Measurements from ENCODE around the gene ZSWIM6.
A peak's percentile ranks its signal among the peaks of the same experiment; 100 is the strongest.

The ZSWIM6 gene

DNA sequence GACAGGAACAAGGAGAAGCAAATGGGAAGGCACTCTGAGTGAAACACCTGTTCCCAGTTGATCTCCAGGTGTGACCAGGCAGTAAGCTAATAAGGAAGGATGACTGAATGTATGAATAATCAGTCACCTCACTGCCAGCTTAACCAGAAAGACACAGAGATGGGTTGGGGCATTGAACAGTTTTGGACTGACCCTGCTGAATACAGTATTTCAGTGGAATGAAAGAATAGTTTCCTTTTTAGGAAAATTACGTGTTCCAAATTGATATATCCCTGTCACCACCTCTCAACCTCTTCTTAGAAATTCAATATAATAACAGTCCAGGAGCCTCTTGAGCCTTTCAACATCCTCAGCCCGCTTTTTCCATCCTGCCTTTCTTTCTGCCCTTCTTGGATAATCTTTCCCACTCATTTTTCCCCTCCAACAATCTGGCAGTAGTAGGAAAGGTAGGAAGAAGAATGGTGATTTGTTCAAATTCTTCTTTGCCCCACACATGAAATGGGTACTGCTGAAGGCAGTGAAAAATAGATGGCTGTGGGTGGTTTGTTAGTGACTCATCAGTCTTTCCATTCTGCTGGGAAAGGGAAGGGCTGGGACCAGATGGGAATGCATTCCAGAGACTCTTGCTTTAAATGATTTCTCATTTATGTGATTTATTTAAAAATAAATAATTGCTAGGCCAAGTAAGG, 117.9 kb downstream of the ZSWIM6 start:
- peak; percentile 95 for DNase-seq

DNA sequence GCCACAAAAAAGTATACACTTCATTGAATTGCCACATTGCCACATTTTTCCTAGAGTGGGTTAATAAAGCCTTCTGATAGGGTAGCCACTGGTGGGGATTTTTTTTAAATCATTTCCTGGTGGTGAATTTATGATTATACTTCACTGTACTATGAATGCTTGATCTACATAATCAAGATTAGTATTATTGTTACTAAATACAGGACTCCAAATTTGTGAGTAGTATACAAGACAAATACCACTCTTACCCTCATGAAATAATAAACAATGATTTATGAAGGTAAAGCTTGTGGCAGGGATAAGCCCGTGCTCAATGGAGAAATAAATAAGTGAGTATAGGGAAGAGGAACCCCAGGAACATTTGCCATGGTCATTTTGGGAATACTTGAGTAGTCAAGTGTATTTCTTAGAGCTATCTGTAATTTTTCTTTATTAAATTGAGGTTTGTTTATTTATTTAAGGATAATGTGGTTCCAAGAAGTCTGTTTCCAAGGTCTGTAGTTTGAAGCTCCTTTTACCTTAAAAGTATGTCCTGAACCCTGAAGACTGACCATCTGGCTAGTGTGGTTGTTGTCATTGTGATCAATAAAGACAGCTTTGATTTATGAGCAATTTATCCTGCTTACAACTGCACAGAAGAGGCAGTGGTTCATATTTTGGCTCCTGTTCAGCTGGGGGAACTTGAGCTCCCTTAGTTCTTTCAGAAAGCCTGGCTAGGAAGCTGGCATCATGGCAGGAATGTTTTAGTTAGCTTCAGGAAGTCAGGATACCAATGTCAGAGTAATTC, 118.6 kb downstream of the ZSWIM6 start:
- peak; percentile 74 for DNase-seq

DNA sequence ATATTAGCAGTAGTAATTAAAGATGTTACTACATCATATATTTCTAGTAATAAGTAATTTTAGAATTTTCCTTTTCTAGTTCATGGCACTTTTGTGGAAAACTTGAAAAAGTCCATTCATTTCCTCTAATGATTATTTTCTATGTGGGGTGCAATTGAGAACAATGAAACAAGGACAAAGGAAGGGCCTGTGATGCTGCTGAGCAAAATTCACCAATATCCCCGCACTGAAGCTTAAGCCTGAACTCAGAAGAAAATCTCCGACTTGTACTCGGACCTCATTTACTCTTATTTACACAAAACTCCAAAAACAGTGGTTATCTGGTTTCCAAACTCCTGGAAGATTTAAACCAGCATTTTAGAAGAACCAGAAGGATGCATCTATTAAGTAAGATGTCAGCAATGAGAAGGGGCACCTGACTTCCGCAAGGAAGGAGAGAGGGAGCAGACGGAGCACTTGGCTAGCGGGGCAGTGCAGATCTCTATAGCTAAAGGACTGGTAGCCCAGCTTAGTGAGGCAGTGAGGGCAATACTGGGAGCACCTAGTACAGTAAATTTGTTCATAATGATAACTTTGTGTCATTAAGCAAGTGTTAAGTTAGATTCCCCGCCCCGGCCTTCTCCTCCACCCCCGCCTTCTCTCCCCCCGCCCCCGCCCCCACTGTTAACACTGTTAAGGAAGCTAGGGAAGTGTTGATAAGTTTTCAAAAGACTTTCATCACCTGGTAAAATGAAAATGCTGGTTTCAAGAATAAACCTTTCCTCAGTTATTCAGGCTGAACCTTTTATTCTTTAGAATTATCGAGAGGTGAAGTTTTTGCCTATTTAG, 123.3 kb downstream of the ZSWIM6 start:
- no peak for DNase-seq

DNA sequence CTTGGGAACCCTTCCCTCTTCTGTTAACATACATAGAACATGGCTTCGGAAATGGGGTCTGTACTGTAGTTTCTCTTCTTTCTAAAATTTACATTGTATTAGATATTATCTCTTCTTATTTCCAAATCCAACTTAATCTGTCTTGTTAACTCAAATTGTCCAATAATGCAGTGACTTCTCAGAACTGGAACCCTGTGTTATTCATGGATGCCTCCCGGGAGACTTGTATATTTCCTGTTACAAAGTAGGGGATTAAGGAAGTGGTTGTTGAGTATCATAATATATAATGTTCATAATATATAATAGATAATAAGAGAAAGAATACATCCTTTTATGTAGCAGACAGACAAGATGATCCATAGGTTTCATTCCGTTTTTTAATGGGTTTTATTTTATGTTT, 128.4 kb downstream of the ZSWIM6 start:
- no peak for DNase-seq

DNA sequence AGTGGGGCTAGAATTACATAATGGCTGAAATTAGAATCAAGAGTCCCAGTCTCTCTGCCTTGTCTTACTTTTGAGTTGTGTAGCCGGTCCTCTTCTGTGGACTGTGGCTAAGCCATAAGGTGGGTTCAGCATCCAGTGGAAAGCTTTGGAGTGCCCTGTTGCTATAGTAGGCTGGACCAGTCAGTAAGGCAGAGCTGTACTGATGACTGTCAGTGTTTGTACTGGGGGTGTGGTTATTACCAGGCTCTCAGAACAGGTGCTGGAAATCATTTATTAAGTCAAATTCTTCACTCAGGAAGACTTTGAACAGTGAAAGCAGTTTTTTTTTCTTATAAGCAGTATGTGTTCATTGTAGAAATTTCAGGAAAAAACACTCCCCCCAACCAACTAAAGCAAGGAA, 129.4 kb downstream of the ZSWIM6 start:
- DNase-seq, result no peak

DNA sequence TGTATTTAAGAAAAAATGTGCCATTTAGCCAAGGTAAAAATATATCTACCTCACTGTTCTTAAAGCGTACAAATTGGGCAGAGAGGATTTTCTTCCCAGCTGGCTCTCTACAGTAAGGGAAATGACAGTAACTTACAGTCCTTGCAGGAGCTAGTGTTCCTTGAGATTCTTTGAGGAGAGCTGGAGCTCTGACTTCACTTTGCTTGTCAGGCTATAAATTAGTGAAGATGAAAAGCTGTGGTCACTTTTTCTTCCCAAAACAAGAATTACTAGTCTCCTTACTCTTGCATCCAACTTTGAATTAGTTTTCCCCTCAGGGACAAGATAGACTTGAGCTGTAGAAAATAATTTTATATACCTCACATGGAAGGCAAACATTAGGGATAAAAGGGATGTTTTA, 129.9 kb downstream of the ZSWIM6 start:
- DNase-seq, result peak; percentile 40

DNA sequence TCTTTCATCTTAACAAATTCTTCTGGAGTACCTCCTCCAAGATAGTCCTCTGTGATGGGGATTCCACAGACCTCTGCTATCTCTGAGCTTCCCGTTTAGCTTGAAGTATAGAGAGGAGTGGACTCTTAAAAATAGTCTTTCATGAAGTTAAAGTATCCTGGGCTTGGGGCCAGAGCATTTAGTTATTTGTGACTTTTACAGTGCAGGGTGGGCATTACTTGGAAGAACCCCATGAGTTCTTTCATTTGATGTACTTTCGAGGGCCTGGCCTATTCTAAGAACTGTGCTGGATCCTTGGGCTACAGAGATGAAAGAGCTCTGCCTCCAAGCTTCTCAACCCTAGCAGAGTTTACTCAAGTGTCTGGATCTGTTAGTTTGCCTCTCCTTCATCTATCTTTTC, 131.5 kb downstream of the ZSWIM6 start:
- peak; percentile 20 for DNase-seq

DNA sequence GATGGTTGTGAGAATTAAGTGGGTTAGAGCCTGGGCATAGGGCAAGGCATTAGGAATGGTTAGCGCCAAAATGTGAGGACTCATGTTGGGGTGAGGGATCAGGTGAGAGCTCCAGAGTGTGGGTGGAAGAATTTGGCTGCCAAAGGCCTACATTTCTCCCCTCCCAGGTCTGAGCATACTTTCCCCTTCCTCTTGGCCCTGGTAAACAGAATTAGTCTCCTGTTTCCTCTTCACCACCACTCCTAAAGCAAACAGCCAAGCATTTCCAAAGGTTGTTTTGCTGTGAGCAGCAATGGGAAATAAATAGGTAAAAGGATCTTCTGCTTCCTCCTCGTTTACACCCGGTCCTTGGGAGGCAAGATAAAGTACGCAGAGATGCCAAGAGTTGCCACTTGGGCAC, 132.5 kb downstream of the ZSWIM6 start:
- no peak for DNase-seq

DNA sequence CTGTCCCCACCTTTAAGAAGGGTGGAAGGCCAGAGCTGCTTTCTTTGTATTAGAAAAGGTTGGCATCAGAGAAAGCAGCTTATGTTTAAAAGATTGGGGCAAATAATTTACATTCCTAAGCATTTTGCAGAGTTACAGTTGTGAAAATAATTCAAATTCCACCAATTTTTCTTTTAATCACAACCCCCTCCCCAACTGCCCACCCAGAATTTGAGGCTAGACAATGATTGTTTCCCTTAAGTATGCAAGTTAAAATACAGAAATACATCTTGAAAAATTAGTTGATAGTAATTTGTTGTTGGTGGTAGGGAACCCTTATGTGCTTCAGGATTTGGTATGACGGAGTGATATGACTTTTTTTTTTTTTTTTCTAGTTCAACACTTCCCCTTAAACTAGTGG, 133.0 kb downstream of the ZSWIM6 start:
- DNase-seq, result peak; percentile 37

DNA sequence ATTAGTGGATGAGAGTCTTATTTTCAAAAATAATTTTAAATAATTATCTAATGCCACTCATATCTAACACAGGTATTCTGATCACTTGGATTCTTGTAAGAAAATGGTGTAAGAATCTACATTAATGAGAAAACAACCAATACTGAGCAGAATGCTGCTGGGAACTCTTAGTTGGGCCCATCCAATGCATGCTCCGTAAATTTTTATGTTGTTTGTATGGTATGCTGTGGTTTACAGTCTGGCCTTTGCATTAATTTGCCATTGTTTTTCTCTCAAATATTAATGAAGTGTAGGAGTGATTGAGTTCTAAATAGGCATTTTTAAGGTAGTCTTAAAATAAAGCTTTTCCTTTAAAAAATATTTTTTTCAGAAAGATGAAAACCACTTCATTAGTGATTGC, 133.4 kb downstream of the ZSWIM6 start:
- DNase-seq, result no peak

DNA sequence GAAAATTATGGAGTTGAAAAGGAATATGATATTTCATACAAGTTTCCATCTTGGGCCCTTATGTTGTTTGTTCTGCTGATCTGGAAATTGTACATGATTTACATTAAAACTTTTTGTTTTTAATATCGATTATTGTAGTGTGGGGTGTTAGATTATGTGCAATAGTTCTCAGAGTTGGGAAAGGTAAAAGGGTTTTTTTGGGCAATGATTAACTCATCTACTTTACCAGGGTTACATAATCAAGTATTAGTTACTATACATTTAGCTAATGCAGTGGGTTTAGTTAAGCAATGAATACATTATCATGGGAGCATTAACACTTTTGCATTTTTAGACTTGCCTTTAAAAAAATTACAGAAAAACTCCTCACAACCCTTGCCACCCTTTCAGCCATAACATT, 134.0 kb downstream of the ZSWIM6 start:
- no peak for DNase-seq

DNA sequence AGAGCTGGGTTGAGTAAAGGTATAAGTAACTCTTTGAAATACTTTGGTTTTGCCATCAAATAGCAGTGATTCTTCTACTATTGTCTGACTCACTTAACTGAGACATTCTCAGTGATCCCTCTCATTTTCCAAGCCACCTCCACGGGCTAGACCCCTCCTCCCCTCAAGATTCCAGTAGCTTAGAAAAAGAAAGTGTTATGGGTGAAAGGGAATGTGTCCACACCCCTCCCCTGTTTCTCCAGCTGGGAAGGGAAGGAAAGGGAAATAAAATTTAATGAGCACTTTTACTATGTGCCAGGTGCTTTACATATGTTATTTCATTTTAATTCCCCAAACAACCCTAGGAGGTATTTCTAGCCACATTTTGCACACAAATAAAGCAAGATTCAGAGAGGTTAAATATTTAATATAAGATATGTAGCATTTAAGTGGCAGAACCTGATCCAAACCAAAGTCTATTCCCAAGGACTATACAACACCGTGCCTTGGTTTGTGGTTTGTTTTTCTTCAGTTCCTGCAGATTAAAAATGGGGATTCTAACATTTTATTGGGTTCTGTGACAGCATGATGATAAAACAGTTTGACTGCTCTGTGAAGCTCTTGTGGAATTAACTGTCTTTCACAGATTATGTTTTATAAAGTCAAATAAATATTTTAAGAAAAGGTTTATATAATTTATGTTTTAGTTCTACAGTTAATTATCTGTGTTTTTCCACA, 135.9 kb downstream of the ZSWIM6 start:
- DNase-seq, result peak; percentile 85

DNA sequence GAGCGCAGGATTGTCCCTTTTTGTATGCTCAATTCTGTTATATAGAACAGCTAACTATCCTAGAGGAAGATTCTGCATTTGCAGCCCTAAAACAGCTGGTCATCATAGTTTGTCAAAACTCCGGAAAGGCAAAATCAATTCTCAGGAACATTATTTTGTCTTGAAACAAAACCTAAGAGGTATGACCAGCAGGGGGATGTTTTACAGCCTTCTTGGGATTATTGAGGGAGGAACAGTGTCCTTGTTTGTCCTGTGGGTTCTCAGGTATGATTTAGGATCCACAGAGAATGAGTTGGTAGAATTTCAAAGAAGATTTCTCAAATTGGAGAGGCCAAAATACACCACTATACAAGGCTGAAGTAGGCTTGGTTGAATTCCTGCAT, 136.4 kb downstream of the ZSWIM6 start:
- DNase-seq, result no peak

DNA sequence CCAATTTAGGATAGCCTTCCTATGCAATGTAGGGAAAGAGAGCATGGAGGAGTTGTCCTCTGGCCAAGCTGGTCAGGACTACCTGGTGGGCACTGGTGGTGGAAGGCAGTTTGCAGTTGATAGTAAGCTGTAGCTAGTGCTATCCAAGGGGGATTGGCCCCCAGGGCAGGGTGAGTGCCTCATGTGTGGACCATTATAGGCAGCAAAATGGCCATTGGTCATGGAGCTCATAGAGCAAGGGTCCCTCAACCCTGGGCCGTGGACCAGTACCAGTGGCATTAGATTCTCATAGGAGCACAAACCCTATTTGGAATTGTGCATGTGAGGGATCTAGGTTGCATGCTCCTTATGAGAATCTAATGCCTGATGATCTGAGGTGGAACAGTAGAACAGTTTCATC, 139.3 kb downstream of the ZSWIM6 start:
- no peak for DNase-seq

DNA sequence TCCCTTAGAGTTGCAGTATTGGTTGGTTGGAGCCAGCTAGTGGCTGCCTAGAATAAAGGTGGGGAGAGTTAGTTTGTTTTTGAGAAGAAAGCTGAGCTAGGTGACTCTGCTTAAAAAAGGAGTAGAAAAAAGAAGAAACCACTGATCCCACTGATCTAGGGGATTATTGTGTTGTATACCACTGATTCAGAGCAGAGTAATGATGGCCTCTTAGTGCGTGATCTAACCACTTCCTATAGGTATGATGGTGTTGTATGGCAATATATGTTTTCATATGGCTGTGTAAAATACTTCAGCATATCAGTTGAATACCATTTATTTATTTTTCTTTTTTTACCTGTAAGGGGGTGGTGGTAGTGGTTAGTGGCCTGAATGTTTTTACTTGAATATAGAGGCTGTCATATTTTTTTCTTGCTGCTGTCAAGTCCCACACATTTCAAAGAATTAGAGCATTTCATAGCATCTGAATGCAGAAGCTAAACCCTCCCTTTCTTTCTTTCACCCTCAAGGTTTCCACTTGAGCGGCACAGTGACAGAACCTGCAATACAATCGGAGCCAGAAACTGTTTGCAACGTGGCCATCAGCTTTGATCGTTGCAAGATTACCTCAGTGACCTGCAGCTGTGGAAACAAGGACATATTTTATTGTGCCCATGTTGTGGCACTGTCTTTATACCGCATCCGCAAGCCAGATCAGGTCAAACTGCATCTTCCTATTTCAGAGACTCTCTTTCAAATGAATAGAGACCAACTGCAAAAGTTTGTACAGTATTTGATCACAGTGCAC, 140.3 kb downstream of the ZSWIM6 start:
- DNase-seq, result no peak

DNA sequence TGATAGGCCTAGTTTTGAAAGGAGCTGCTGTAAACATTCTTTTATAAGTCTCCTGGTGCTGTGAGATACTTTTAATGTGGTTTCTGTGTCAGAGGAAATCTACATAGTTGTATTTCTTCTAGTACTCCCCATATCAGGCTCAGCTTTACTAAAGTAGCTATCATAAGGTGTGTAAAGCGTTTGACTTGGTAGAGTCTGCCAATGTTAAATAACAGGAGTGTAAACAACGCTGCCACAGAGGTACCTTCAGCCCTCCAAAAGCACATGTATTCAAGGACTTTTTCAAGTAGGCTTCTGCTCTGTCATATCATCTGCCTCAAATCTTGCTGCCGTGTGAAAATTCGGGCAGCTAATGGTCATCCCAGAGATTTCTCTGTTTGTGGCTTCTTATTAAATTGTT, 142.7 kb downstream of the ZSWIM6 start:
- no peak for DNase-seq

DNA sequence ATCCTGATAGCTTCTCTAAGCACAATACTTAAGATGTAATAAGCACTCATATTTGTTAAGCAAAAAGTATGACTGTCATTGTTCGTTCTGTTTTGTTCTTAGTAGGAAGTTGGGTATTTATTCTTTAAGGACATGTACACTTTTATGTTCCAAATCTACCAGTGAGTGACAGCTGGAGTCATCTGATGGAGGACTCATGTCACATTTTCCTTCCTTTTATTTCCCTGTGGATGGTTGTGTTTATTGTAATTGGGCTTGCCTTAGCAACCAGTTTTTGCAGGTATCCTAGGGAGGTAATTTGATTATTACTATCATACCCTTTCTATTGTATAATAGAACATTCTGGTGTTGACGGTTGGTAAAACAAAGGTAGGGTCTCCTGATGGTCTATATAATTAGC, 145.7 kb downstream of the ZSWIM6 start:
- DNase-seq, result no peak

DNA sequence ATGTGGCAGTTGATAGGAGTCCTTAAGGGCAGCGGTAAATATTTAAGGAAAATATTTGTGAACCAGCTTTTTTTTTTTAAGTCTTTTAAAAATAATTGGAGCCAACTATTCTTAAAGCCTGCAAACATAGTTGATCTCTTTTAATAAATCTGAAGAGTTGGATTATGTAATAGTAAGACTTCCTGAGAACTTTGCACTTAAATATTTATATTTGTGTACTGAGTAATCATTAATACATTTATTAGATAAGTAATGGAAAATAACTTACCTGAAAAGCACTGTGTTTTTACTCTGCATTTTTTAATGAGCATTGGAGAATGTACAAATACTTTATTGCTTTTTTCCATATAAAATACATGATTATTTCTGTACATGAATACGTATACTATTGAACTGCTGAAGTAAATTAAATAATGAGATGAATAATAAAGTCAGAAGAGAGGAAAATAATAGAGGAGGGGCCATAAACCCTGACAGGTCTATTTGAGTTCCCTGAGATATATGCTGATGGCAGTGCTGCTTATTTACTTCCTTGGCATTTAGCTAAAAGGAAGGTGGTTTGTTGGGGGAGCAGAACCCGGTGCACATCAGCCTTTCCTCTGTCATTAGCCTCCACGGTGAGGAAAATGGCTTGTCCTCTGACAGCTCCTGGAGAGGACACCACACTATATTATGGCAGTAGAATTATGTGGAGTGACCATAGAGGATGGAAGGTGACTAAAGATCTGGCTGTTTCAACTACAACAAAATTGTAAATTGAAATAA, 148.0 kb downstream of the ZSWIM6 start:
- no peak for DNase-seq

DNA sequence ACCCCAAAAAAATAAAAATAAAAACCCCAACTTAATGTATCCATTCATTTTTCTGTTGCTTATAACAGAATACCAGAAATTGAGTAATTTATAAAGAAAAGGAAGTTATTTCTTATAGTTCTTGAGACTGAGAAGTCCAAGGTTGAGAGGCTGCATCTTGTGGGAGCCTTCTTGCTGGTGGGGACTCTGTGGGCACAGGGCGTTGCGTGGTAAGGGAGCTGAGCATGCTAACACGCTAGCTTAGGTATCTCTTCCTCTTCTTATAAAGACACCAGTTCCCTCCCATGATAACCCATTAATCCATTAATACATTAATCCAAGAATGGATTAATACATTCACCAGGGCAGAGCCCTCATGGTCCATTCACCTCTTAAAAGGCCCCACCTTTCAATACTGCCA, 150.9 kb downstream of the ZSWIM6 start:
- no peak for DNase-seq

DNA sequence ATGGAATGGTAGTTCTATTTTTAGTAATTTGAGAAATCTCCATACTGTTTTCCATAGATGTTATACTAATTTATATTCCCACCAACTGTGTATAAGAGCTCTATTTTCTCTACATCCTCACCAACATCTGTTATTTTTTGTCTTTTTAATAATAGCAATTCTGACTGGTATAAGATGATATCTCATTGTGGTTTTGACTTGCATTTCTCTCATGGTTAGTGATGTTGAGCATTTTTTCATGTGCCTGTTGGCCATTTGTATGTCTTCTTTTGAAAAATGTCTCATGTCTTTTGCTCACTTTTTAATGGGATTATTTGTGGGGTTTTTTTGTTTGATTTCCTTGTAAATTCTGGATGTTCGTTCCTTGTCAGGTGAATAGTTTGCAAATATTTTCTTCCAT, 154.4 kb downstream of the ZSWIM6 start:
- peak; percentile 26 for DNase-seq

DNA sequence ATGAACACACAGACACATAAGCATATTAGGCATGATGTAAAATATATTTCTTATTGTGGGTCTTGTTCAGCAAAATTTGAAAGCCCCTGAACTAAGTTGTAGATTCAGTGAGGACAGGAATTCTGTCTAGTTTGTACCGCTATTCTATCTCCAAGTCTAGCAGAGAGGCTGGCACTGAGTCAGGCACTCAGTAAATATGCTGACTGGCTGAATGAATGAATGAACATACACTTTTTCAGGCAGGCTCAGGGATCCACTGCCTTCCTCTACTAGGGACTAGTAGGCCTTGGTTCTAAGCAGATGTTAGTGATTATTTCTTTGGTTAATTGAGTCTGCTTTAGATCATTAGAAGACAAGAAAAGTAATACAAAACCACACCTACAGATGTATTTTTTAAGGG, 157.5 kb downstream of the ZSWIM6 start:
- no peak for DNase-seq

DNA sequence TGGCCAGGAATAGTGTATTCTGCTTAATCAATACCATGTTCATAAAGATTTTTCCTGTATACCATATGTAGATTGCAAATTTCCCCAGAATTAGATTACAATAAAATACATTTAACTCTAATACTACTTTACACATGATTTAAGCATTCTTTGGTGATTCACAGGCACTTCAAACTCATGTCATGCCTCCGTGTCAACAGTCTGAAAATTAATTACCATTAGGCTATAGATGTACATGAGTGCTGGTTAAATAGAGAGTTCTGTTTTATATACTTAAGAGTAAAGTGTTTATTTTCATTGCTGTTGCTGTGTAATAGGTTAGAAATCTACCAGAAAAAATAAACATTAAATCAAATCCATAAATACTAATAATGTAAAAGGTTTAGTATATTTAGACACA, 159.8 kb downstream of the ZSWIM6 start:
- DNase-seq, result peak; percentile 69
